HL-60 (cell line): ENCODE results near the gene RFX1.

ENCODE experiments used
- CTCF ChIP-seq: IDR thresholded peaks from one replicate; pipeline ENCODE4 v1.5.1; 2011; ENCODE audit warnings: low read length, control low read depth, inconsistent platforms; ENCODE audit not compliant: insufficient read depth
- GABPA ChIP-seq: IDR thresholded peaks from 2 replicates; pipeline ENCODE4 v1.6.1; 2012; ENCODE audit warnings: low read depth
- POLR2AphosphoS5 ChIP-seq: IDR thresholded peaks from 2 replicates; pipeline ENCODE4 v1.6.1; 2012; ENCODE audit warnings: low read depth
- REST ChIP-seq: IDR thresholded peaks from 2 replicates; pipeline ENCODE4 v1.6.1; 2012; ENCODE audit warnings: low read depth; ENCODE audit not compliant: insufficient replicate concordance

GRCh38 chr19:13951799-13952153 lies 54.3 kb downstream of the RFX1 start:
- TF ChIP-seq GABPA (no peak), CTCF (no peak), POLR2AphosphoS5 (no peak), REST (no peak)
